ENCODE results near the gene AKAIN1.

The AKAIN1 gene

GRCh38 chr18:5155907-5156287 lies 41.2 kb downstream of the AKAIN1 start:
- H3K9me3 ChIP-seq (ENCODE audit: insufficient read depth, low read length) = no peaks in the 10 kb centered on the region
- no peak overlapping the region for H3K9ac ChIP-seq (ENCODE audit: low read length)
- no peaks in the 10 kb centered on the region for H3K27me3 ChIP-seq (ENCODE audit: low read length)
- H2AFZ ChIP-seq (ENCODE audit: low read depth, low read length, severe bottlenecking) = no peak overlapping the region
- H3K27ac ChIP-seq (ENCODE audit: low read depth, low read length) = no peak overlapping the region
- no peaks in the 10 kb centered on the region for H4K20me1 ChIP-seq (ENCODE audit: low read depth, low read length)
- no peaks in the 10 kb centered on the region for H3F3A ChIP-seq (ENCODE audit: insufficient read depth)
- no peaks in the 10 kb centered on the region for H3K36me3 ChIP-seq (ENCODE audit: low read length)
- H3K9me2 ChIP-seq (replicated peaks; ENCODE audit: insufficient read depth, low read length) = no peaks in the 10 kb centered on the region
- H3K4me3 ChIP-seq (ENCODE audit: insufficient read depth, low read length, poor library complexity, severe bottlenecking) = no peak overlapping the region
- no peak overlapping the region for H3K4me2 ChIP-seq (ENCODE audit: low read depth, low read length, poor library complexity, severe bottlenecking)
- no peaks in the 10 kb centered on the region for H3K79me2 ChIP-seq (ENCODE audit: insufficient read depth, low read length)
- TF ChIP-seq EZH2phosphoT487 (conservative IDR thresholded peaks at IDR 0.05; ENCODE audit: low read length) (no peak), CTCF (IDR thresholded peaks at IDR 0.05; ENCODE audit: insufficient read depth, low read length, poor library complexity, severe bottlenecking) (no peak)

- no peaks in the 10 kb centered on the region for H3K36me3 ChIP-seq (ENCODE audit: low read length)
- H4K20me1 ChIP-seq (ENCODE audit: low read depth, low read length) = no peaks in the 10 kb centered on the region
- no peak overlapping the region for H3K4me3 ChIP-seq (ENCODE audit: insufficient read depth, low read length, poor library complexity, severe bottlenecking)
- no peaks in the 10 kb centered on the region for H3F3A ChIP-seq (ENCODE audit: insufficient read depth)
- no peak overlapping the region for H3K4me2 ChIP-seq (ENCODE audit: low read depth, low read length, poor library complexity, severe bottlenecking)
- no peaks in the 10 kb centered on the region for H3K9me2 ChIP-seq (replicated peaks; ENCODE audit: insufficient read depth, low read length)
- no peaks in the 10 kb centered on the region for H3K27me3 ChIP-seq (ENCODE audit: low read length)
- no peak for TF ChIP-seq CTCF (IDR thresholded peaks at IDR 0.05; ENCODE audit: insufficient read depth, low read length, poor library complexity, severe bottlenecking)
- TF ChIP-seq EZH2phosphoT487 (conservative IDR thresholded peaks at IDR 0.05; ENCODE audit: low read length) = no peak
- H3K27ac ChIP-seq (ENCODE audit: low read depth, low read length) = no peak overlapping the region
- no peak overlapping the region for H3K9ac ChIP-seq (ENCODE audit: low read length)
- no peaks in the 10 kb centered on the region for H3K79me2 ChIP-seq (ENCODE audit: insufficient read depth, low read length)
- H3K9me3 ChIP-seq (ENCODE audit: insufficient read depth, low read length) = no peaks in the 10 kb centered on the region
- no peak overlapping the region for H2AFZ ChIP-seq (ENCODE audit: low read depth, low read length, severe bottlenecking)
Measured at GRCh38 chr18:5155218-5155906, 41.7 kb downstream of the AKAIN1 start.

GRCh38 chr18:5152343-5153020 lies 44.6 kb downstream of the AKAIN1 start:
- H3K4me2 ChIP-seq (ENCODE audit: low read depth, low read length, poor library complexity, severe bottlenecking) = no peak overlapping the region
- H3K4me3 ChIP-seq (ENCODE audit: insufficient read depth, low read length, poor library complexity, severe bottlenecking) = no peak overlapping the region
- H4K20me1 ChIP-seq (ENCODE audit: low read depth, low read length) = no peaks in the 10 kb centered on the region
- no peaks in the 10 kb centered on the region for H3K79me2 ChIP-seq (ENCODE audit: insufficient read depth, low read length)
- no peak overlapping the region for H3K9ac ChIP-seq (ENCODE audit: low read length)
- no peak overlapping the region for H3K27ac ChIP-seq (ENCODE audit: low read depth, low read length)
- no peaks in the 10 kb centered on the region for H3K36me3 ChIP-seq (ENCODE audit: low read length)
- TF ChIP-seq EZH2phosphoT487 (conservative IDR thresholded peaks at IDR 0.05; ENCODE audit: low read length) (no peak), CTCF (IDR thresholded peaks at IDR 0.05; ENCODE audit: insufficient read depth, low read length, poor library complexity, severe bottlenecking) (no peak)
- no peaks in the 10 kb centered on the region for H3K9me2 ChIP-seq (replicated peaks; ENCODE audit: insufficient read depth, low read length)
- H3K27me3 ChIP-seq (ENCODE audit: low read length) = no peaks in the 10 kb centered on the region
- H2AFZ ChIP-seq (ENCODE audit: low read depth, low read length, severe bottlenecking) = no peak overlapping the region
- H3F3A ChIP-seq (ENCODE audit: insufficient read depth) = no peaks in the 10 kb centered on the region
- H3K9me3 ChIP-seq (ENCODE audit: insufficient read depth, low read length) = no peaks in the 10 kb centered on the region

Data from SU-DHL-6 (cell line).